Nephron progenitor cell (in vitro differentiated cells): Measurements from ENCODE around the gene TEAD1.

Source experiments
- DNase-seq: peaks from one replicate; pipeline ENCODE4 v3.0.0; 2021
- H3K27ac Mint-ChIP-seq: 2 replicates; pipeline ENCODE4 v1.8.0; 2021; ENCODE audit warnings: mild to moderate bottlenecking, moderate library complexity, mixed read lengths
- H3K27me3 Mint-ChIP-seq: 2 replicates; pipeline ENCODE4 v1.8.0; 2021; ENCODE audit warnings: mild to moderate bottlenecking, low read depth, mixed read lengths; ENCODE audit not compliant: poor library complexity
- H3K36me3 Mint-ChIP-seq: 2 replicates; pipeline ENCODE4 v1.8.0; 2021; ENCODE audit warnings: low read depth, mixed read lengths
- H3K4me1 Mint-ChIP-seq: 2 replicates; pipeline ENCODE4 v1.8.0; 2021; ENCODE audit warnings: mixed read lengths
- H3K4me3 Mint-ChIP-seq: 2 replicates; pipeline ENCODE4 v1.8.0; 2021; ENCODE audit warnings: mild to moderate bottlenecking, moderate library complexity, mixed read lengths
- H3K9me3 Mint-ChIP-seq: 2 replicates; pipeline ENCODE4 v1.8.0; 2021; ENCODE audit warnings: mild to moderate bottlenecking, moderate library complexity, mixed read lengths
- TF ChIP-seq, protein P1 (sequence below): fragments of 200-600 bp; sonication (generic); IDR thresholded peaks from 2 replicates; pipeline ENCODE4 v1.5.0; 2021; ENCODE audit warnings: antibody characterized with exemption

TEAD1 gene

DNA sequence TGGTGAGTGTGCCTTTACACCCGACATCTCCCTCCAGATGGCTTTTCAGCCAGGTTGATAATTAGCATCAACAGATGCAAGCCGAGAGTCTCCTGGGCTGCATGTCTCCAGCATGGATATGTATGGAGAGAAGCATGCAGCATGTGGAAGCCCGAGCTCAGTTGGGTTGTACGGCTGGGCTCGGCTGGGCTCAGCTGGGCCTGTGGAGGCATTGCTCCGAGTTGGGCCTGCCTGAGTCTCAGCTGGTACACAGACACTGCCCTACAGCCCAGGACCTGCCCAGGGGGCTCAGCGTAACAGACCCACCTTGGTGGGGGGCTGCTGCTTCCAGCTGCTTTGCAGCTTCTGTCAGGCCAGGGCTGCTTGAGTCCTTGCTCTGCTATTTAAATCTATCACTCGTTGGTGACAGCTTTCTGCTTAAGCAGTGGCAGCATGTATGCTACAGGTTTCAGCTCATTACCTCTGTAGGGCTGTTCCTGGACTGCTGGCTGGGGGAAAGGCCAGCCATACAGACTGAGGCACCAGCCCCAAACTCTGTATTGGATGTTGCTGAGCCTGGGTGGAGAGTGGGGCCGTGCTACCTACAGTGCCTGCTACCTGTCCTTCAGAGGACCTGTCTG lies 115.5 kb downstream of the TEAD1 start:
- peaks cover 49% of the 10 kb centered on the region for H3K4me1 Mint-ChIP-seq
- H3K4me3 Mint-ChIP-seq: no peak overlapping the region
- H3K27me3 Mint-ChIP-seq: no peaks in the 10 kb centered on the region
- peaks cover 5% of the 10 kb centered on the region for H3K36me3 Mint-ChIP-seq
- DNase-seq: no peak
- TF ChIP-seq, protein P1, sequence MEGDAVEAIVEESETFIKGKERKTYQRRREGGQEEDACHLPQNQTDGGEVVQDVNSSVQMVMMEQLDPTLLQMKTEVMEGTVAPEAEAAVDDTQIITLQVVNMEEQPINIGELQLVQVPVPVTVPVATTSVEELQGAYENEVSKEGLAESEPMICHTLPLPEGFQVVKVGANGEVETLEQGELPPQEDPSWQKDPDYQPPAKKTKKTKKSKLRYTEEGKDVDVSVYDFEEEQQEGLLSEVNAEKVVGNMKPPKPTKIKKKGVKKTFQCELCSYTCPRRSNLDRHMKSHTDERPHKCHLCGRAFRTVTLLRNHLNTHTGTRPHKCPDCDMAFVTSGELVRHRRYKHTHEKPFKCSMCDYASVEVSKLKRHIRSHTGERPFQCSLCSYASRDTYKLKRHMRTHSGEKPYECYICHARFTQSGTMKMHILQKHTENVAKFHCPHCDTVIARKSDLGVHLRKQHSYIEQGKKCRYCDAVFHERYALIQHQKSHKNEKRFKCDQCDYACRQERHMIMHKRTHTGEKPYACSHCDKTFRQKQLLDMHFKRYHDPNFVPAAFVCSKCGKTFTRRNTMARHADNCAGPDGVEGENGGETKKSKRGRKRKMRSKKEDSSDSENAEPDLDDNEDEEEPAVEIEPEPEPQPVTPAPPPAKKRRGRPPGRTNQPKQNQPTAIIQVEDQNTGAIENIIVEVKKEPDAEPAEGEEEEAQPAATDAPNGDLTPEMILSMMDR: no peak
- no peaks in the 10 kb centered on the region for H3K9me3 Mint-ChIP-seq
- no peak overlapping the region for H3K27ac Mint-ChIP-seq

- Mint-ChIP-seq H3K36me3 (peaks cover 17% of the 10 kb centered on the region), H3K4me3 (no peak overlapping the region), H3K9me3 (peaks cover 2% of the 10 kb centered on the region), H3K27ac (no peak overlapping the region), H3K27me3 (no peaks in the 10 kb centered on the region), H3K4me1 (peaks cover 43% of the 10 kb centered on the region)
- no peak for DNase-seq
- TF ChIP-seq, protein P1: no peak
Measured at GRCh38 chr11:12790861-12791616, 116.8 kb downstream of the TEAD1 start.

DNA sequence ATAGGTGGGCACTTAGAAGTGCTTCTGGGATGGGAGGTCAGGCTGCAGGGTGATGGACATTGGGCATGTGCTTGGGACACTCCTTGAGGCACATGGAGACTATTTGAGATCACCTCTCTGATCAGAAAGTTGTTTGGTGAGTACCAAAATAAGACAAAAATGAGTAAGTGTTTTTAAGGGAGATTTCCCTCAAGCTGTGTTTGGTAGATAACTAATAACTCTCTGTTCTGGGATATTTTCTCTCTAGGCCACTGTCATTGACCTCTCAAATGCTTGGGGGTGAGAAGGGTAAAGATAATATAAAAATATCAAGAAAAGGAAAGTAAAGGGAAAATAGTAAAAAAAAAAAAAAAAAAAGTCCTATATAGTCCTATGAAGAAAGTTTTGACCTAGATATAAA lies 117.8 kb downstream of the TEAD1 start:
- TF ChIP-seq, protein P1: no peak
- Mint-ChIP-seq H3K4me1 (peaks cover 36% of the 10 kb centered on the region), H3K9me3 (peaks cover 3% of the 10 kb centered on the region), H3K27me3 (no peaks in the 10 kb centered on the region), H3K36me3 (peaks cover 24% of the 10 kb centered on the region), H3K4me3 (no peak overlapping the region), H3K27ac (no peak overlapping the region)
- no peak for DNase-seq

DNA sequence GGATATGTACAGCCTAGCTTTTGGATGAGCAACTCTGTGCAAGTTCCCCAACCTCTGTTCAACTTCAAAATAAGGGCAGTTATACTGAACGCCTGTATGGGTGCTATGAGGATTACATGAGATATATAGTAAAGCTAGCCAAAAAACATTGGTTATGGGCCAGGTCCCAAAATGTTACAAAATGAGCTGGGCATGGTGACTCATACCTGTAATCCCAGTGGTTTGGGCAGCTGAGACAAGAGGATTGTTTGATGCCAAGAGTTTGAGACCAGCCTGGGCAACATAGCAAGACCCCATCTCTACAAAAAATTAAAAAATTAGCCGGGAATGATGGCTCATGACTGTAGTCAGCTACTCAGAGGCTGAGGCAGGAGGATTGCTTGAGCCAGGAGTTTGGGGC lies 118.4 kb downstream of the TEAD1 start:
- Mint-ChIP-seq H3K36me3 (peaks cover 29% of the 10 kb centered on the region), H3K9me3 (peaks cover 3% of the 10 kb centered on the region), H3K27me3 (no peaks in the 10 kb centered on the region), H3K4me3 (no peak overlapping the region), H3K27ac (no peak overlapping the region), H3K4me1 (peaks cover 31% of the 10 kb centered on the region)
- TF ChIP-seq, protein P1: no peak
- no peak for DNase-seq

GRCh38 chr11:12793065-12793464 lies 118.8 kb downstream of the TEAD1 start:
- H3K4me1 Mint-ChIP-seq: peaks cover 32% of the 10 kb centered on the region
- H3K27ac Mint-ChIP-seq: no peak overlapping the region
- peaks cover 3% of the 10 kb centered on the region for H3K9me3 Mint-ChIP-seq

More at GRCh38 chr11:12793065-12793464, 118.8 kb downstream of the TEAD1 start:
- DNase-seq: no peak
- no peak overlapping the region for H3K4me3 Mint-ChIP-seq
- TF ChIP-seq, protein P1: no peak
- H3K27me3 Mint-ChIP-seq: no peaks in the 10 kb centered on the region
- peaks cover 34% of the 10 kb centered on the region for H3K36me3 Mint-ChIP-seq
